T-cell (primary cell): ENCODE measurements around the gene NKX2-3. TPM values are rescaled to one million over a fixed set of nuclear protein-coding genes. Genes with fewer than 3 reads are reported as not detected.

Experiments used
- ATAC-seq, 4 experiments: fragments of 200-7000 bp in 3 of 4; fragments of 150-1000 bp in 1 of 4; cut with Tn5 transposase; replicated peaks in 1 of 4; 1 replicate in 3 of 4; 2 replicates in 1 of 4; pipeline ENCODE4 v1.10.0; 2021; ENCODE audit warnings: moderate library complexity in 3 of 4, mild to moderate bottlenecking in 2 of 4, moderate number of reproducible peaks in 1 of 4
- CTCF ChIA-PET, 2 donors: fragments of 300-600 bp; sonication (Branson Sonifier 250); formaldehyde crosslinking; loops; one replicate each; lab custom pipeline; 2022; ENCODE audit warnings: antibody characterized with exemption in 2 of 2; lab: Charles Lee
- POLR2A ChIA-PET, 2 donors: fragments of 300-600 bp; sonication (Branson Sonifier 250); formaldehyde crosslinking; loops; one replicate each; lab custom pipeline; 2022; ENCODE audit warnings: antibody characterized with exemption in 2 of 2; lab: Charles Lee
- DNase-seq, 35 experiments: peaks; one replicate each; pipeline versions ENCODE4 v3.0.0 to v3.0.0-alpha.2; 2013 to 2023
- H3K27ac ChIP-seq: one replicate; pipeline ENCODE4 v1.5.1; 2013; ENCODE audit warnings: low read length
- H3K27me3 ChIP-seq, 2 experiments: replicated peaks in 1 of 2; 1 replicate in 1 of 2; 2 replicates in 1 of 2; pipeline versions ENCODE4 v1.6.1 to v1.7.0; 2013; ENCODE audit warnings: low read length in 1 of 2, mixed read lengths in 1 of 2; ENCODE audit not compliant: control insufficient read depth in 2 of 2, insufficient read depth in 2 of 2; ENCODE audit errors: extremely low read depth in 1 of 2
- H3K36me3 ChIP-seq, 2 donors: 1 replicate in 1 of 2; 2 replicates in 1 of 2; pipeline versions ENCODE4 v1.6.1 to v1.7.0; 2013; ENCODE audit warnings: low read length in 1 of 2; ENCODE audit not compliant: control insufficient read depth in 2 of 2, insufficient read depth in 1 of 2; ENCODE audit errors: extremely low read depth in 1 of 2
- H3K4me1 ChIP-seq, 2 experiments: 1 replicate in 1 of 2; 2 replicates in 1 of 2; pipeline versions ENCODE4 v1.6.1 to v1.7.0; 2013; ENCODE audit warnings: low read length in 2 of 2, mixed read lengths in 1 of 2; ENCODE audit not compliant: insufficient read depth in 2 of 2, control insufficient read depth in 1 of 2; ENCODE audit errors: extremely low read depth in 1 of 2
- H3K4me3 ChIP-seq, 2 donors: 1 replicate in 1 of 2; 2 replicates in 1 of 2; pipeline versions ENCODE4 v1.5.1 to v1.7.0; 2013; ENCODE audit warnings: mild to moderate bottlenecking in 2 of 2, low read length in 1 of 2, moderate library complexity in 1 of 2; ENCODE audit not compliant: control insufficient read depth in 1 of 2; ENCODE audit errors: extremely low read depth in 1 of 2
- H3K9me3 ChIP-seq: 2 replicates; pipeline ENCODE4 v1.7.0; 2013
- H3K27ac Mint-ChIP-seq, 2 donors: one replicate each; pipeline ENCODE4 v1.8.0; 2020 to 2021; ENCODE audit warnings: mild to moderate bottlenecking in 2 of 2, mixed read lengths in 2 of 2
- H3K27me3 Mint-ChIP-seq, 2 donors: one replicate each; pipeline ENCODE4 v1.8.0; 2021 to 2022; ENCODE audit warnings: mixed read lengths in 2 of 2
- H3K36me3 Mint-ChIP-seq: one replicate; pipeline ENCODE4 v1.8.0; 2021; ENCODE audit warnings: mixed read lengths
- H3K4me1 Mint-ChIP-seq, 3 donors: one replicate each; pipeline ENCODE4 v1.8.0; 2020 to 2022; ENCODE audit warnings: mixed read lengths in 3 of 3, mild to moderate bottlenecking in 1 of 3
- H3K4me3 Mint-ChIP-seq, 3 donors: one replicate each; pipeline ENCODE4 v1.8.0; 2020 to 2022; ENCODE audit warnings: mild to moderate bottlenecking in 3 of 3, mixed read lengths in 3 of 3, moderate library complexity in 3 of 3
- H3K9me3 Mint-ChIP-seq, 3 donors: one replicate each; pipeline ENCODE4 v1.8.0; 2020 to 2022; ENCODE audit warnings: mixed read lengths in 3 of 3
- whole genome bisulfite sequencing: methylation state at CpG from one replicate; pipeline ENCODE4 v1.1.5; 2013; ENCODE audit warnings: missing lambda C conversion rate; ENCODE audit not compliant: insufficient coverage; 5-methylcytosine and 5-hydroxymethylcytosine counted together
- total RNA-seq, 35 experiments: library from RNA in 6 of 35; stranded (reverse) in 6 of 35; fragments of 120-200 nt in 1 of 35; gene quantifications; one replicate each; pipeline versions ENCODE4 v1.2.1 to v1.2.4 and lab custom pipeline; 2013 to 2026

The NKX2-3 gene
- total RNA-seq, 5 donors from 2014 or later (not counting 1 experiment from before 2014, with no cell fraction given): 0.15 TPM; not detected in 4

- no peak overlapping the region for H3K27ac ChIP-seq
- H3K4me1 ChIP-seq: peaks cover 0 to 3% of the 10 kb centered on the region in 2 experiments
- no peaks in the 10 kb centered on the region for H3K9me3 ChIP-seq
- no peak for DNase-seq
- no peak for ATAC-seq
- 95% methylated on average over 48 of the region's 51 CpGs for WGBS
- H3K27me3 ChIP-seq: peaks cover 0 to 70% of the 10 kb centered on the region in 2 experiments
- Mint-ChIP-seq H3K27me3 (peaks cover 59 to 81% of the 10 kb centered on the region in 2 donors), H3K27ac (no peak overlapping the region), H3K4me3 (no peak overlapping the region), H3K36me3 (no peaks in the 10 kb centered on the region), H3K9me3 (no peaks in the 10 kb centered on the region), H3K4me1 (peaks cover 6 to 7% (median 7%) of the 10 kb centered on the region in 3 donors)
- H3K4me3 ChIP-seq: no peak overlapping the region
- H3K36me3 ChIP-seq: no peaks in the 10 kb centered on the region
- POLR2A ChIA-PET: no interaction called here
- CTCF ChIA-PET: no interaction called here
Measured at GRCh38 chr10:99521765-99522469, 10.8 kb upstream of the NKX2-3 start.

DNA sequence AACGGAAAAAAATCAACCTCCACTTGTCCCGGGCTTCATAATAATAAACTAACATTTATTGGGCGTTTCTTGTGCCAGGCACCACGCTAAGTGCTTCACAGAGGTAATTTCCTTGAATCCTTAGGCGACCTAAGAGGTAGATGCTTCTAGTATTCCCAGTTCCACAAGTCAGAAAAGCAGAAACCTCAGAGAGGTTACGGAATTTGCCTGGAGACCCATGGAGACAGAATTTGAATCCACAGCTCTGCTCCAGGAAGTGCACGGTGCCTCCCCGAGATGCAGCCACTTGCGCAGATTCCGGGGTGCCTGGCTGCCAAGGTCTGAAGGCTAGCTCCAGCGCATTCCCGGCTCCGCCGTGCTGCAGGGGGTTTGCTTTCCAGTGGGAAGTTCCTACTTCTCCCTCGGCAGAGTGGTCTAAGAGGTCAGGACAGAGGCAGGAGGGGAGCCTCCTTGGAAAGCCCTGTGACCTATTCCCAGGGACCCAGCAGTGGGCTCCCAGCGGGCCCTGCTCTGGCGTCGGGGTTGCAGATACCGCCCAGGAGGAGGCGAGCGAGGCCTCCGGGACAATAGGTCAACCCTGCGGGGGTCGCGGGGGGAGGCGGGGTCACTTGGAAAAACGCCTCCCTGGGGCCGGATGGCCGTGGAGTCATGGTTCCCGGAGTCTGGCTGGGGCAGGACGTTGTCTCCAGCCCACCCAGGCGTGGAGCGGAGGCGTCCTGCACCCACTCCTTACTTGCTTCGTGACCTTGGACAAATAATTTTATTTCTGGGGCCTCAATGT lies 10.1 kb upstream of the NKX2-3 start:
- POLR2A ChIA-PET: no interaction called here
- H3K4me3 Mint-ChIP-seq: peak overlapping the region; percentile 47 to 62 (median 55)
- no peak overlapping the region for H3K27ac Mint-ChIP-seq
- H3K4me3 ChIP-seq: no peak overlapping the region
- peaks cover 6 to 7% (median 7%) of the 10 kb centered on the region in 3 donors for H3K4me1 Mint-ChIP-seq
- DNase-seq (no peak), ATAC-seq (no peak)
- no peaks in the 10 kb centered on the region for H3K36me3 Mint-ChIP-seq
- no peaks in the 10 kb centered on the region for H3K9me3 Mint-ChIP-seq
- 70% methylated on average over 29 of the region's 35 CpGs for WGBS
- no peaks in the 10 kb centered on the region for H3K9me3 ChIP-seq
- peaks cover 0 to 3% of the 10 kb centered on the region in 2 experiments for H3K4me1 ChIP-seq
- CTCF ChIA-PET: no interaction called here
- H3K27me3 ChIP-seq: peaks cover 0 to 77% of the 10 kb centered on the region in 2 experiments
- no peaks in the 10 kb centered on the region for H3K36me3 ChIP-seq
- peaks cover 54 to 80% of the 10 kb centered on the region in 2 donors for H3K27me3 Mint-ChIP-seq
- no peak overlapping the region for H3K27ac ChIP-seq

GRCh38 chr10:99523251-99523773 lies 9.4 kb upstream of the NKX2-3 start:
- H3K27ac Mint-ChIP-seq: no peak overlapping the region
- peaks cover 55 to 83% of the 10 kb centered on the region in 2 donors for H3K27me3 Mint-ChIP-seq
- Histone ChIP-seq H3K9me3 (no peaks in the 10 kb centered on the region), H3K36me3 (no peaks in the 10 kb centered on the region), H3K27ac (no peak overlapping the region), H3K4me3 (peak overlapping the region in 1 of 2 donors; percentile 41), H3K4me1 (peaks cover 0 to 3% of the 10 kb centered on the region in 2 experiments), H3K27me3 (peaks cover 0 to 82% of the 10 kb centered on the region in 2 experiments)
- H3K4me1 Mint-ChIP-seq: peaks cover 7 to 13% (median 9%) of the 10 kb centered on the region in 3 donors
- H3K36me3 Mint-ChIP-seq: no peaks in the 10 kb centered on the region
- DNase-seq (no peak), ATAC-seq (no peak)
- no peaks in the 10 kb centered on the region for H3K9me3 Mint-ChIP-seq
- ChIA-PET CTCF (no interaction called here), POLR2A (no interaction called here)
- peak overlapping the region; percentile 47 to 62 (median 55) for H3K4me3 Mint-ChIP-seq
- 17% methylated on average over 14 of the region's 25 CpGs for WGBS

DNA sequence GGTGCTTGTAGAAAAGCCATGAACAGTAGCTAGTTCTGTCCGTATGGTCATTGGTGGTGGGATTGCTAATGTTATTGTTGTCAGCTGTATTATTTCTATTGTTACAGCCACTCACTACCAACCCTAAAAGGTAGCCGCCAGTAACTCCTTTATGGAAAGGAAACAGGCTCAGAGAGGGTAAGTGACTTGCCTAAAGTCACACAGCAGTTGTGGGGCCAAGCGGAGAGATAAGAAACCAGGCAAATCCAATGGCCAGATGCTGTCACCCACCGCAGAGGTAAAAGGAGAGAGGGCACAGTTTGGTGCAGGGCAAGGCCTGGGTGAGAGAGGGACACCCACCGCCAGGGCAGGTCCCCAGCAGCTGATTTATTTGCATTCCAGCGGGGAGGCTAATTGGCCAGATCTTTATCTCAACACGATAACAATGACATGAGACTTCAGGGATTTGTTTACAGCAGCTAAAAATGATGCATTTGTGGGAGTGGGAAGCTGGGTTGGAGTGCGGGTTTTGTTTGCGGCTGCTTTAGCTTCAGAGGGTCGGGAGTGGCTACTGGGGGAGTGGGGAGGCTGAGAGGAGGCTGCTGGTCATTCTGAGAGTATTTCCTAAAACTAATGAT lies 8.6 kb upstream of the NKX2-3 start:
- DNase-seq: no peak
- no peak overlapping the region for H3K27ac Mint-ChIP-seq
- no peaks in the 10 kb centered on the region for H3K36me3 ChIP-seq
- CTCF ChIA-PET: no interaction called here
- WGBS: 94% methylated on average over 5 of the region's 10 CpGs
- peaks cover 8 to 17% (median 12%) of the 10 kb centered on the region in 3 donors for H3K4me1 Mint-ChIP-seq
- H3K4me3 ChIP-seq: no peak overlapping the region
- ATAC-seq: no peak
- no peaks in the 10 kb centered on the region for H3K9me3 ChIP-seq
- no peaks in the 10 kb centered on the region for H3K36me3 Mint-ChIP-seq
- no peak overlapping the region for H3K27ac ChIP-seq
- H3K9me3 Mint-ChIP-seq: no peaks in the 10 kb centered on the region
- no peak overlapping the region for H3K4me3 Mint-ChIP-seq
- H3K27me3 ChIP-seq: peaks cover 0 to 80% of the 10 kb centered on the region in 2 experiments
- peaks cover 60 to 84% of the 10 kb centered on the region in 2 donors for H3K27me3 Mint-ChIP-seq
- peaks cover 0 to 3% of the 10 kb centered on the region in 2 experiments for H3K4me1 ChIP-seq
- POLR2A ChIA-PET: no interaction called here

- Mint-ChIP-seq H3K27ac (peak overlapping the region in 1 of 2 donors; percentile 55), H3K27me3 (peaks cover 60 to 84% of the 10 kb centered on the region in 2 donors), H3K9me3 (no peaks in the 10 kb centered on the region), H3K4me1 (peaks cover 15 to 20% (median 17%) of the 10 kb centered on the region in 3 donors), H3K4me3 (no peak overlapping the region), H3K36me3 (no peaks in the 10 kb centered on the region)
- no peak for ATAC-seq
- CTCF ChIA-PET: no interaction called here
- Histone ChIP-seq H3K27ac (no peak overlapping the region), H3K9me3 (no peaks in the 10 kb centered on the region), H3K4me1 (peaks cover 0 to 3% of the 10 kb centered on the region in 2 experiments), H3K4me3 (no peak overlapping the region), H3K36me3 (no peaks in the 10 kb centered on the region), H3K27me3 (peaks cover 0 to 76% of the 10 kb centered on the region in 2 experiments)
- no peak for DNase-seq
- WGBS: 93% methylated on average over 6 of the region's 10 CpGs
- POLR2A ChIA-PET: interaction anchor here in 1 of 2 donors (0.8 kb wide), 1 partner anchor 166 kb away, joined by 3 read pairs; no protein-coding TSS in a partner anchor
Measured at GRCh38 chr10:99524736-99525380, 7.9 kb upstream of the NKX2-3 start.
